Liver (tissue), 9 donors: ENCODE measurements around the gene ANKDD1B. TPM values are rescaled to one million over a fixed set of nuclear protein-coding genes. Genes with fewer than 3 reads are reported as not detected.

Source experiments
- DNase-seq: peaks from one replicate; pipeline ENCODE4 v3.0.0-alpha.2; 2017; ENCODE audit warnings: low spot score
- H3K27ac ChIP-seq, 2 donors: one replicate each; pipeline ENCODE4 v1.7.0; 2013; ENCODE audit warnings: inconsistent platforms in 2 of 2, low read length in 2 of 2, control low read depth in 1 of 2, low read depth in 1 of 2, mild to moderate bottlenecking in 1 of 2
- H3K27me3 ChIP-seq, 4 donors: one replicate each; pipeline versions ENCODE4 v1.6.1 to v1.7.0; 2013; ENCODE audit warnings: low read length in 3 of 4, inconsistent platforms in 1 of 4, mild to moderate bottlenecking in 1 of 4, moderate library complexity in 1 of 4; ENCODE audit not compliant: control insufficient read depth in 4 of 4, insufficient read depth in 4 of 4
- H3K36me3 ChIP-seq, 4 donors: one replicate each; pipeline versions ENCODE4 v1.6.1 to v1.7.0; 2013; ENCODE audit warnings: low read length in 3 of 4, mild to moderate bottlenecking in 3 of 4, low read depth in 1 of 4, moderate library complexity in 1 of 4; ENCODE audit not compliant: control insufficient read depth in 4 of 4, insufficient read depth in 3 of 4
- H3K4me1 ChIP-seq, 4 donors: one replicate each; pipeline versions ENCODE4 v1.6.1 to v1.7.0; 2013; ENCODE audit warnings: low read length in 3 of 4, mild to moderate bottlenecking in 3 of 4, moderate library complexity in 1 of 4; ENCODE audit not compliant: control insufficient read depth in 4 of 4, insufficient read depth in 4 of 4
- H3K4me3 ChIP-seq, 3 donors: one replicate each; pipeline versions ENCODE4 v1.6.1 to v1.7.0; 2013; ENCODE audit warnings: low read length in 3 of 3, control low read depth in 1 of 3, low read depth in 1 of 3, mild to moderate bottlenecking in 1 of 3
- H3K9ac ChIP-seq, 2 donors: one replicate each; pipeline ENCODE4 v1.7.0; 2013; ENCODE audit warnings: low read length in 2 of 2, mild to moderate bottlenecking in 2 of 2, moderate library complexity in 2 of 2, control low read depth in 1 of 2, low read depth in 1 of 2
- H3K9me3 ChIP-seq, 4 donors: one replicate each; pipeline versions ENCODE4 v1.6.1 to v1.7.0; 2013; ENCODE audit warnings: low read length in 3 of 4; ENCODE audit not compliant: control insufficient read depth in 4 of 4
- ATF3 ChIP-seq: IDR thresholded peaks from 2 replicates; pipeline ENCODE4 v1.6.1; 2016; ENCODE audit warnings: antibody characterized with exemption
- EGR1 ChIP-seq, 2 donors: IDR thresholded peaks; 2 replicates each; pipeline ENCODE4 v1.6.1; 2016 to 2018; ENCODE audit warnings: antibody characterized with exemption in 2 of 2, low read depth in 2 of 2
- FOXA1 ChIP-seq: IDR thresholded peaks from 2 replicates; pipeline ENCODE4 v1.6.1; 2016; ENCODE audit warnings: antibody characterized with exemption
- FOXA2 ChIP-seq: IDR thresholded peaks from 2 replicates; pipeline ENCODE4 v1.6.1; 2016; ENCODE audit warnings: antibody characterized with exemption
- GABPA ChIP-seq, 2 donors: IDR thresholded peaks in 1 of 2; conservative IDR thresholded peaks in 1 of 2; 2 replicates each; pipeline ENCODE4 v1.6.1; 2016; ENCODE audit warnings: antibody characterized with exemption in 2 of 2, mild to moderate bottlenecking in 1 of 2, moderate library complexity in 1 of 2
- HNF4A ChIP-seq, 2 donors: conservative IDR thresholded peaks; 2 replicates each; pipeline ENCODE4 v1.6.1; 2016; ENCODE audit warnings: antibody characterized with exemption in 2 of 2, mild to moderate bottlenecking in 2 of 2
- HNF4G ChIP-seq: IDR thresholded peaks from 2 replicates; pipeline ENCODE4 v1.6.1; 2016; ENCODE audit warnings: antibody characterized with exemption
- JUND ChIP-seq, 2 donors: IDR thresholded peaks; 2 replicates each; pipeline ENCODE4 v1.6.1; 2016; ENCODE audit warnings: antibody characterized with exemption in 2 of 2
- MAX ChIP-seq: IDR thresholded peaks from 2 replicates; pipeline ENCODE4 v1.6.1; 2016; ENCODE audit warnings: antibody characterized with exemption
- NR2F2 ChIP-seq: IDR thresholded peaks from 2 replicates; pipeline ENCODE4 v1.6.1; 2016; ENCODE audit warnings: antibody characterized with exemption
- RAD21 ChIP-seq, 2 donors: IDR thresholded peaks; 2 replicates each; pipeline ENCODE4 v1.6.1; 2016; ENCODE audit warnings: antibody characterized with exemption in 2 of 2, mild to moderate bottlenecking in 2 of 2
- REST ChIP-seq: IDR thresholded peaks from 2 replicates; pipeline ENCODE4 v1.6.1; 2016; ENCODE audit warnings: antibody characterized with exemption, mild to moderate bottlenecking
- RXRA ChIP-seq, 2 donors: IDR thresholded peaks; 2 replicates each; pipeline ENCODE4 v1.6.1; 2017 to 2018; ENCODE audit warnings: antibody characterized with exemption in 2 of 2, mild to moderate bottlenecking in 1 of 2
- SP1 ChIP-seq: IDR thresholded peaks from 2 replicates; pipeline ENCODE4 v1.6.1; 2018; ENCODE audit warnings: antibody characterized with exemption, mild to moderate bottlenecking
- TAF1 ChIP-seq: conservative IDR thresholded peaks from 2 replicates; pipeline ENCODE4 v1.6.1; 2016; ENCODE audit warnings: antibody characterized with exemption, mild to moderate bottlenecking
- YY1 ChIP-seq: IDR thresholded peaks from 2 replicates; pipeline ENCODE4 v1.6.1; 2016; ENCODE audit warnings: antibody characterized with exemption, mild to moderate bottlenecking
- ZBTB33 ChIP-seq: IDR thresholded peaks from 2 replicates; pipeline ENCODE4 v1.6.1; 2016; ENCODE audit warnings: antibody characterized with exemption
- WGBS: extraction: QIAGEN DNeasy Blood & Tissue Kit; methylation state at CpG from one replicate; pipeline ENCODE4 v1.1.7; 2013; 5-methylcytosine and 5-hydroxymethylcytosine counted together
- polyA plus RNA-seq, 2 donors: library from polyadenylated mRNA; stranded (reverse) in 1 of 2; unstranded in 1 of 2; fragments of 200-250 nt in 1 of 2; fragments of >200 nt in 1 of 2; fragmentation: Nextera tagmentation in 1 of 2; extraction: Ambion mirVana in 1 of 2; gene quantifications; one replicate each; pipeline versions ENCODE4 v1.2.1 to v1.2.3, GENCODE V29; 2013 to 2015
- total RNA-seq, 2 donors: library from RNA; depleted of rRNA; stranded (reverse); fragments of >200 nt; gene quantifications; one replicate each; pipeline ENCODE4 v1.2.3, GENCODE V29; 2014
- donor health status: healthy.
- donor health status: healthy.
- donor health status: healthy.
- donor health status: healthy.
- donor health status: healthy.

The ANKDD1B gene
- total and polyA plus RNA-seq, 4 donors: 0.05 to 1.4 (median 0.52) TPM

- 90% methylated on average over 3 of the region's 3 CpGs for WGBS
- Histone ChIP-seq H3K4me1 (no peaks in the 10 kb centered on the region), H3K4me3 (no peak overlapping the region), H3K27me3 (no peaks in the 10 kb centered on the region), H3K9ac (no peak overlapping the region), H3K9me3 (no peaks in the 10 kb centered on the region), H3K27ac (no peak overlapping the region), H3K36me3 (no peaks in the 10 kb centered on the region)
- TF ChIP-seq ZBTB33: no peak
- no peak for TF ChIP-seq YY1
- TF ChIP-seq HNF4A (conservative IDR thresholded peaks at IDR 0.05): no peak
- no peak for TF ChIP-seq JUND (IDR thresholded peaks at IDR 0.05)
- no peak for TF ChIP-seq EGR1 (IDR thresholded peaks at IDR 0.05; ENCODE audit: low read depth in 2 of 2)
- TF ChIP-seq NR2F2: no peak
- DNase-seq: no peak
Observed at GRCh38 chr5:75659791-75660450, 48.7 kb downstream of the ANKDD1B start.

GRCh38 chr5:75660678-75661465, 49.6 kb downstream of the ANKDD1B start:
- no peak for TF ChIP-seq HNF4G
- no peak for TF ChIP-seq MAX
- no peak for TF ChIP-seq EGR1 (IDR thresholded peaks at IDR 0.05; ENCODE audit: low read depth in 2 of 2)
- no peak for TF ChIP-seq JUND (IDR thresholded peaks at IDR 0.05)
- TF ChIP-seq RXRA (IDR thresholded peaks at IDR 0.05): no peak
- TF ChIP-seq YY1: no peak
- no peak for TF ChIP-seq ATF3
- TF ChIP-seq HNF4A (conservative IDR thresholded peaks at IDR 0.05): no peak
- TF ChIP-seq FOXA1: no peak
- TF ChIP-seq TAF1: no peak
- TF ChIP-seq GABPA (IDR thresholded peaks at IDR 0.05 in 1 of 2, conservative IDR thresholded peaks at IDR 0.05 in 1 of 2): no peak
- TF ChIP-seq NR2F2: no peak
- TF ChIP-seq SP1: no peak
- Histone ChIP-seq H3K9ac (no peak overlapping the region), H3K27ac (no peak overlapping the region), H3K27me3 (no peaks in the 10 kb centered on the region), H3K4me3 (no peak overlapping the region), H3K36me3 (no peaks in the 10 kb centered on the region), H3K4me1 (no peaks in the 10 kb centered on the region), H3K9me3 (no peaks in the 10 kb centered on the region)
- 91% methylated on average over 16 of the region's 16 CpGs for WGBS
- DNase-seq: no peak

GRCh38 chr5:75662061-75662460, 50.8 kb downstream of the ANKDD1B start:
- H3K27ac ChIP-seq: no peak overlapping the region
- H3K27me3 ChIP-seq: no peaks in the 10 kb centered on the region
- no peak for DNase-seq
- H3K9ac ChIP-seq: no peak overlapping the region
- WGBS: 95% methylated on average over 2 of the region's 2 CpGs
- H3K9me3 ChIP-seq: no peaks in the 10 kb centered on the region
- no peak overlapping the region for H3K4me3 ChIP-seq
- H3K36me3 ChIP-seq: no peaks in the 10 kb centered on the region
- H3K4me1 ChIP-seq: no peaks in the 10 kb centered on the region
- TF ChIP-seq RXRA (IDR thresholded peaks at IDR 0.05) (no peak), JUND (IDR thresholded peaks at IDR 0.05) (no peak), ATF3 (no peak), HNF4G (no peak), HNF4A (conservative IDR thresholded peaks at IDR 0.05) (no peak), SP1 (no peak), REST (no peak), MAX (no peak), TAF1 (no peak), RAD21 (IDR thresholded peaks at IDR 0.05) (no peak), FOXA2 (no peak), ZBTB33 (no peak), NR2F2 (no peak)
